Measurements from ENCODE around the gene BACH2.

The BACH2 gene

GRCh38 chr6:90204327-90205056, 92.2 kb downstream of the BACH2 start:
- DNase-seq, result no peak

DNA sequence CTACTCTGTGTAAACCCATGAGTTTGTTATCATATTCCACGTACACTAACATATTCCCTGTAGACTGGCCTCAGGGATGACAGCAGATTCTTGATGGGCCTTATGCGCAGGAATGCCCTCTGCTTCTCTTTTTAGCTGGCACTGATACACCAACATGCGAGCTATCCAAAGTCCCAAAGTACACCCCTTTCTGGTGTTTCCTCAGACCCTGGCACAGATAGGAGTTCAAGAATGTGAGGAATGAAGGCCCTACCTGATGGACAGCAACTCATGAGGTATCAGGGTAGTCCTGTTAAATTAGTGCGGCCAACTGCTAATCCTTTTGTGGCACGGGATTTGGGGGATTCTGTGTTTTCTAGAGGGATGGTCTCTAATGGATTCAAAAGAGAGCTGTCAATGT, 93.0 kb downstream of the BACH2 start:
- DNase-seq, result no peak

- DNase-seq, result peak; percentile 32
Measured at GRCh38 chr6:90202156-90202555, 94.5 kb downstream of the BACH2 start.

DNA sequence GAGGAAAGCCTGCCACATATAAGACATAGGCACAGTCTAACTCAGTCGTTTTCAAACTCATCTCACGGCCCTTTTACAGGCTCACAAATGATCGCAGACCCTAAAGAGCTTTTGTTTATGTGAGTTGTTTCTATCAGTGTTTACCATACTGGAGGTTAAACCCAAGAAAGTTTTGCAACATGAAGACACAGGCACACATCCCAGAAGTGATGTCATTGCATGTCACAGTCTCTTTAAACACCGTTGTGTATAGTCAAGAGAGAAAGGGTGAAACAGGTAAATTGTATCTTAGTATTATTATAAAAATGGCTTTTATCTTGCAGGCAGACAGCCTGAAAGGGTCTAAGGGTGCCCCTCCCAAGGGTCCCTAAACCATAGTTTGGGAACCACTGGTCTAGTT, 96.7 kb downstream of the BACH2 start:
- DNase-seq, result no peak

DNA sequence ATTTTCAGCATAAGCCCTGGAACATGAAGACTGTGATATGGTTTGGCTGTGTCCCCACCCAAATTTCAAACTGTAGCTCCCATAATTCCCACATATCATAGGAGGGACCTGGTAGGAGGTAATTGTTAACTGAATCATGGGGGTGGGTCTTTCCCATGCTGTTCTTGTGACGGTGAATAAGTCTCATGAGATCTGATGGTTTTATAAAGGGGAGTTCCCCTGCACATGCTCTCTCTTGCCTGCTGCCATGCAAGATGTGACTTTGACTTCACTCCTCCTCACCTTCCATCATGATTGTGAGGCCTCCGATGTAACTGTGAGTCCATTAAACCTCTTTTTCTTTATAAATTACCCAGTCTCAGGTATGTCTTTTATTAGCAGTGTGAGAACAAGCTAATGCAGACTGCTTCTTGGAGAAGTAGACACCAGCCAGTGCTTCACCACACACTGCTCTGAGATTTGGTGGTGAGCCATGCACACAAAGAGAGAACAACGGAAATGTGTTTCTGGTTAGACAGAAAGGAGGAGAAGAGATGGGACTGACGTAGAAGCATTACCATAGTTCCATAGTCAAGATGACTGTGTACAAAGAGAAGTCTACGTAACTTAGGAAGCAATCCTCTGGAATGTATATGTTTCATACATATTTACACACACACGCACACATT, 97.8 kb downstream of the BACH2 start:
- no peak for DNase-seq

DNA sequence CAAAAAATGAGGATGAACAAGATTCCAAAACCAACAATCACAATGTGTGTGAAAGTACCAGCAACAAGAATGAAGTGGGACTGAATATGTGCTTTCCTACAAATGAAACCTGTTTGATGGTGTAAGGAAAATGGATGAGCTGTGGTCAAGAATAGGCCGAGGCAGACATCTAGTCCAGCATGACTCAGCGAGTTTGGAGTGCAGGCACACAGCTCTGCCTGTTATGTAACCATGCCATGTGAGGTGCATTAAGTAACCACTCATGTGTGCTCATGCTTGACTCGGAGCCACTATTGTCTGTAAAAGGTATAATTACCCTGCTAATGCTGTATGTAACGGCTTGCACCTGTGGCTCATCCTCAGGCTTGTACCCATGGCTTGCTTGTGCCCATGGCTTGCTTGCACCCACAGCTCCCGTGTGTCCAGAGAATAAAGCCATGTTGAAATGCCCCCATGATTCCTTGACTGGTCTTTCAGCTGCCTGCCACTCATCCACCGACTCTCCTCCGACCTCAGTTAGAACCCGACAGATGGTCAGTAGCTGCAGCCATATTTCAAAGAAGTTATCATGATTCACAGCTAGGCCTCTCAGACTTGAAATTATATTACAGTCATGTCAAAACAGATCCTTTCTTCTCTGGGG, 98.7 kb downstream of the BACH2 start:
- no peak for DNase-seq

DNA sequence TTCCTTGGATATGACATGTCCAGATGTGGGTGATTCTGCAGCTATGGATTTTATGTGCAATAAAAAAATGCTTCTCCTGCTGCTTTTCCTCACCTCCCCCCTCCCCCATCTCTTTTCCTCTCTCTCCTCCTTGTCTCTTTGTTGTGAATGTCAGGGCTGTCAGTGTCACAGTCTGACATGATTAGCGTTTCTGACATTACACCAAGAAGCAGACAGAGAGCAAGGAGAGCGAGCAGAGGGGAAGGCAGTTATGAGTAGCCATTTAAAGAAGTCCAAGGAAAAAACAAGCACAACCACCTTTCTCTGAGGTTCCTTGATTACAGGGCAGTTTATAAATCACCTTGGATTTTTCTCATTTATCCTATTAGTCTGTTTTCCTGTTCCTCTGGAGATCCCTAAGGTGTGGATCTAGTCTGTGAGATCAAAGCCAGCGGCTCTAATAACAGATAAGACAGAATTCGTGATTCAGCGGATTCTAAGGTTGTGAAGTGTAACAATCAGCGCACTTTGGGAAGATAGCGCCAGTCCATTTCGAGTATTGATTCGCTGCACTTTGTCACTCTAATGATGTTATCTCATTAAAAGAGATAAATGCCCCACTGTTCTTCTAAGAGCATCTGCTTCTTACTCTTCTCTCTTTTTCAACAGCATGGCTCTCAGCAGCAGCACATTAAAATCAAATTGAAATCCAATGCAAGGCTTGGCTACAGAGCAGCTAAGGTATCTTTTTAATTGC, 101.4 kb downstream of the BACH2 start:
- DNase-seq, result no peak

DNA sequence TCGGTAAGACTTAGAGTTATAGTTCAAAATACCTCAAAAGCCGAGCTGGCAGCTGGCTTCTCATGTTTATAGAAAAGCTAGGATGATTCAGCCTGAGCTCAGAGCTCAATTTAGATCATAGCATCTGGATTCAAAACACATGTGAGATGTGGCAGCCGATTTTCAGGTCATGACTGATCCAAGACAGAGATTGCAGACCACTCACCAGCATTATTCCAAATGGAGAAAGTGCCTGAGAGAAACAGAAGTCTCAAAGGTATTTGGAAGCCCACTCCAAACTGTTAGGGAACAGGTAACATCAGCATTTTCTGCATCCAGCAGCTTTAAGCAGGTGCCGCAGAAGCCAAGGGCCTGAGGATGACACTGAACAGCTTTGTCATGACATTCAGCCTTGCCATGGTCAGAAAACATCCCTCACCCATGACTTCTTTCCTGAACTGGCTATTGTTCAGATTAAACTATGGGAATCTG, 102.2 kb downstream of the BACH2 start:
- DNase-seq, result no peak

- no peak for DNase-seq
Measured at GRCh38 chr6:90193359-90193758, 103.3 kb downstream of the BACH2 start.

- DNase-seq, result no peak
Measured at GRCh38 chr6:90192857-90193256, 103.8 kb downstream of the BACH2 start.

- no peak for DNase-seq
Measured at GRCh38 chr6:90190752-90191395, 105.8 kb downstream of the BACH2 start.

DNA sequence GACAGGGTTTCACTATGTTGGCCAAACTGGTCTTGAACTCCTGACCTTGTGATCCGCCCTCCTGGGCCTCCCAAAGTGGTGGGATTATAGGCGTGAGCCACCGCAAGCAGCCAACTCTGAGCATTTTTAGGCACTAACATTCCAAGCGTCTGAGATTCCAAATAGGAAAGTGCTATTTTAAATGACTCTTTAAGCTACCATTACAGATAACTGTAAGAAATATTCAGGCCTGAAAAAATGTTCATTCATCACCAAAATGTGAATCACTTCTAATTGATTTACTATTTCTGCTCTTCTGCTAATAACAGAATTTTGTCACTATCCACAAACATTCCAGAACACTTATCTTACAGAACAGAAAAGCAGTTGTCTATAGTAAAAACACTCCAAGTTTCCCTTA, 106.5 kb downstream of the BACH2 start:
- DNase-seq, result no peak

DNA sequence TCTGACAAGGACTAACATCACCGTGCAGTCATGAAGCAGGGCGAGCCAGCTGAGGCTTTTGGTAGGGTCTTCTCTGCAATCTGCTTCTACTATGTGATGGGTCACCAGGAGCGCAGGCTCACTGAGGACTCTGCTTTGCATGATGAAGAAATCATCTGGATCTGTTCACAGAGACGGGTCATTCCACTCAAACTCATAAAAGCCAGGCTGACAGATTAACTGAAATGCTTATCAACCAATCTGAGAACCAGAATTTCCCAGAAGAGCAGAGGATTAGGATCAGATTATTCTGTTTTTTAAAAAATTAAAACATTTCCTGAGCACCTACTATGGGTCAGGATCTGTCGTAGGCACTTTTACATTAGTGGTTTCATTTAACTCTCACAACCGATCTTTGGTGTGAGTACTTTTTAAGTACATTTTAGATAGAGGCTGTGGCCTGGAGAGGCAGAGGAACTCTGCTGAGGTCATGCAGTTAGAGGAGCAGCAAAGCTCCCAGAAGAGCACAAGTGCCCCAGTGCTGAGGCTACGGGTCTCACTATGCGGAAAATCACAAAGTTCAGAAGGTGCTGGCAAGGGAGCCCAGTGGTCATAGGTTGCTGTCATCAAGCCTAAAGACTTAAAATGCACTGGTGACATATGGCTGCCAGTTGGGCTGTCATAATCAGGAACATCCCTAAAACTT, 109.1 kb downstream of the BACH2 start:
- DNase-seq, result no peak

- no peak for DNase-seq
Measured at GRCh38 chr6:90186637-90187371, 109.8 kb downstream of the BACH2 start.

GRCh38 chr6:90186026-90186425, 110.6 kb downstream of the BACH2 start:
- DNase-seq, result no peak

DNA sequence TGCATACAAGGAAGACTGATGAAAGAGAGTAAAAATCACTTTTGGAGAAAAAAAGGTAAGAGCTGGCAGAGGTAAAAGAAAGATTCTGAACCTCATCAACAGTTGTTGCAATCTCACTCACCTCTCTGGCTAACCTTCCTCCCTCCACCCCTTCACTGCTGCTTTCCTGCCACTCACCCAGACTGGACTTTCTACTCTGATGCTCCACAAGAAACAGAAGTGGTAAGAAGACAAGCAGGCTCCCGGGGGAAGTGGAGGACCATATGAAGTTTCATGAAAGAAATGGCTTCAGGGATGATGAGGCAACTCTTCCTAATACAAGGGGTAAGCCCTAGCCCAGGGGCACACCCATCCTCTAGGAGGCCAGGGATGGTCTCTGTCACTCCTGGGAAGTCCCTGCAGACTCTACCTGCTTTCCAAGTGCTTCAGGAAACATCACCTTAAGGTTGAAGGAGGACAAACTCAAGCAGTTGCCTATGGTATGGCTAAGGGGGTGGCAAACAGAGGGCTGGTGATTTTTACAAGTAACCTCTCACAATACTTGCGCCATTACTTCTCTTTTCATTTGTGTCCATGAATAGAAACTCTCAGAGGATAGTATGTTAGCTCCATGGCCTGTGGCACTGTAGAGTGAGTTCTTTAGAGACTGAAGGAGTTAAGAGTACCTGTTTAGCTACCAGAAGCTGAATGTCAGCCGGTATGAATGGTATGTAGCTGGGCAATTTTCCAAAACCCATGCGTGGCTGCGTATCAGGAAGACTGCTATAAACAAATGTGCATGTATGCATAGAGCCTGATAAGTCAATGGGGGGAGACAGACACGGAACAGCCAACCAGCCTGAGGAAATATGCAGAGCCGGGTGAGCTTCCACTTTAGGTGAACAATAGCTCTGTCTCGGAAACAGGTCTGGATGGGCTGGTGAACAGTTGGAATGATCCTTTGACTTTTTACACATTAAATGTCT, 112.0 kb downstream of the BACH2 start:
- DNase-seq, result no peak

DNA sequence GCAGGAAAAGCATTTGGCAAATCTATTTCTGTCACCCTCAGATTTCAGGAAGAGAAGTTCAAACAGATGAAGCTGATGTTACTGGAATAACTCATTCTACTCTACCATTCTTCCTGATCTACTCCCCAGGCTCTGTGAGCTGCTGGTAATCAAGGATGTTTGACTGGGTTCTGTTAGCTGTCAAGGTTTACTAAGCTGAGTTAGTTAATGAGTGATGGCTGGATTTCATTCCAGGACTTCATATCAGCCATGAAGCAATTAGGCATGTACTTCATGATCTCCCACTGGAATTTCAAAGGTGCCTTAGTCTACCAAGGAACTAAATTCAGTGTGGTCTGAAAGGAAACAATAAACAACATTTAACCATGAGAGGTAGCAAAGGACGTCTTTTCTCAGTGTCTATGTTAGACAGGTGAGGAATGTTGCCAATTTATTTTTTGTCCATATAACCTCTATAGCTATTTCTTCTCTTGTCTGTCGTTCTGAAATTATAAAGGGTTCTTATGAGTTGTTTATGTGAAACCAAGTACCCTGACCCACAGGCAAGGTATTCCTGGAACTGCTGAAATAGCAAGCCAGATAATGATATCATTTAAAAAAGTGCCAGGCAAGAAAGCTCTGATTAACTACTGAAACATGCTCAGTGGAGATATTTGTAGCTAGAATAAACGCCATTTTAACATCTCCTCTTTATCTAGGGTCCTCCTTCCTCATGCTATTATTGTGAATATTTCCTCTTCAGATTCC, 112.9 kb downstream of the BACH2 start:
- no peak for DNase-seq

DNA sequence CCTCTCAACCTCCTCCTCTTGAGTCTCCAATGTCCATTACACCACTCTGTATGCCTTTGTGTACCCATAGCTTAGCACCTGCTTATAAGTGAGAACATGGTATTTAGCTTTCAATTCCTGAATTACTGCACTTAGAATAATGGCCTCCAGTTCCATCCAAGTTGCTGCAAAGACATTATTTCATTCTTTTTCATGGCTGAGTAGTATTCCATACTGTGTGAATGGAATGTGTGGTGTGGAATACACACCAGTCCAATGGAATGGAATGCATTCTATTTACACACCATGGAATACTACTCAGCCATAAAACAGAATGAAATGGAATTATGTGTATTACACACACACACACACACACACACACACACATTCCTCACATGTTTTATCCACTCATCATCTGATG, 116.1 kb downstream of the BACH2 start:
- DNase-seq, result no peak
